Smooth muscle cell of the brain vasculature (primary cell): ENCODE data around the gene OPRD1.
"Not testable (repeated sequence)": the region's sequence is repeated elsewhere in the genome, so short reads cannot be mapped to it uniquely, and the experiment has no call there.

Experiments
- DNase-seq: peaks from one replicate; pipeline ENCODE4 v3.0.0-alpha.2; 2012; ENCODE audit warnings: low read depth, low spot score

The OPRD1 gene

DNA sequence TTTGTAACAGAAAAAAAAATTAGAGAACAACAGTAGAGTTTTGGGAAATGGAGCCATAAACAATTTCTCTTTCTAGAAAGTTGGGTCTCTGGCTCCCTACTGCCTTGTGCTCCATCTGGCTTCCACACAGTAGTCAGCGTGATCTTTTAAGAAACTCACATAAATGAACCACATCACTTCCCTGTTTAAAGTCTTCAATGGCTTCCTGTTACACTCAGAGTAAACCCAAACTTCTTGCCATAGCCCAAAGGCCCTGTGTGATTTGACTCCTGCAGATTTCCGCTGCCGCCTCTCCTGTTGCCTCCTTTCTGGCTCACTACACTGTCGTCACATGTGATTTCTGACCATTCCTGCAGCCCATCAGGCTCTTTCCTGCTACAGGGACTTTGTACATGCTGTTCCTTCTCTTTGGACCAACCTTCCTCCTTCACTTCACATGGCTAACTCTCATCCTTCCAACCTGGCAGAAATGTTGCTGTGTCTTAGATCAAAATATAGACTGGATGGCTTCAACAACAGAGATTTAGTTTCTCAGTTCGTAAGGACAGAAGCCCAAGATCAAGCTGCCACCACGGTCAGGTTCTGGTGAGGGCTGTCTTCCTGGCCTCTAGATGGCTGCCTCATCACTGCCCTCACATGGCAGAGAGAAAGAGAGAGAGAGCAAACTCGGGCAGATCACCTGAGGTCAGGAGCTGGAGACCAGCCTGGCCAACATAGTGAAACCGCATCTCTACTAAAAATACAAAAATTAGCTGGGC, 34.0 kb downstream of the OPRD1 start:
- no peak for DNase-seq

DNA sequence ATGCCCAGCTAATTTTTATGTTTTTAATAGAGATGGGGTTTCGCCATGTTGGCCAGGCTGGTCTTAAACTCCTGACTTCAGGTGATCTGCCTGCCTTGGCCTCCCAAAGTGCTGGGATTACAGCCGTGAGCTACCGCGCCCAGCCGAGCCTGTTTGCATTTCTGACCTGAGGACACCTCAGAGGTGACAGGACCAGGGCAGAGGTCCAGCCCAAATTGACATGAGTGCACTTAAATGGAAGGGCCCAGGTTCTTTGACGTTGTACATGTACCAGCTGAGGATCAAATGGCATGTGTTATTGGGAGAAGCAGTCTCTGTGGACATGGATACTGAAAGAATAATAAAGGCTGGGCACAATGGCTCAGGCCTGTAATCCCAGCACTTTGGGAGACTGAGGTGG, 35.2 kb downstream of the OPRD1 start:
- not testable (repeated sequence) for DNase-seq

DNA sequence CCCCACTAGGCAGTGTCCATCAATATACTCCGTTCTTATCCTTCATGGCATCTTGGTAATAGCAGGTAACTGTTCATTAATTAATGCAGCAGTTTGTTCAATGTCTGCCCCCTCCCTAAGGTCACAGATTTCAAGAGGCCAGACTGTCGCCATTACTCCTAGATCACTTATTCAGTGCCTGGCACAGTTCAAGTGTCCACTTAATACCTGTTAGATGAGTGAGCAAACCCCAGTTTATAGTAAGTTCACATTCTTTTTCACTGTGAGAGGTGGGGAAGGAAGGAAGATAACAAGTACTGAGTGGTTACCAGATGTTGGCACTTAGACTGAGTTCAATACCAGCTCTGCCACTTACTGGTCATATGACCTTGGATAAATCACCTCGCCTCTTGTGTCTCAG, 36.4 kb downstream of the OPRD1 start:
- DNase-seq, result no peak

DNA sequence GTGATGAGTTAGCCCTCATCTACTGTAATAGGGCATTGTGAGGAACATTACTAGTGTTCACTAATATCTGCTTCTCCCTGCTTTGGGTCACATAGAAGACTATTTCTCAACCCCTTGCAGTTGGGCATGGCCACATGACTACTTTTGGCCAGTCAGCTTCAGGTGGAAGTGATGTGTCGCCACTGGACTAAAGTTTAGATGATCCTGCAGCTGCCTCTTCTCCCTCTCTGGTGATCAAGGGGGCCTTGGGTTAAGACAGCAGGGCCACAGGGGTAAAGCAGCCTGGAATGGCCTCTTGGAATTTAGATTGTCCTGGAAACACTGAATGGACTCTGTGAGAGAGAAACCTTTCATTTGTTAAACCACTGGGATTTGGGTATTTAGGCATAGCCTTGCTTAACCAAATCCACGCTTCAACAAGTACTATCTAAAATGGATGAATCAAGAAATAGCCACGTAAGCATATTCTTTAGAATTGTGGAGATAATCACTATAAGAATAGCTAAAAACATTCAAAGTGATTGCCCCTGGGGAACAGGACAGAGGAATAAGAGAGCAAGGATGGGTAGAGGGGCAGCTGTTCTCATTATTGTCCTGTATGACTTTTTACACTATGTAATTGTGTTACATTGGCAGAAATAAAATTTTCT, 41.2 kb downstream of the OPRD1 start:
- DNase-seq, result no peak

DNA sequence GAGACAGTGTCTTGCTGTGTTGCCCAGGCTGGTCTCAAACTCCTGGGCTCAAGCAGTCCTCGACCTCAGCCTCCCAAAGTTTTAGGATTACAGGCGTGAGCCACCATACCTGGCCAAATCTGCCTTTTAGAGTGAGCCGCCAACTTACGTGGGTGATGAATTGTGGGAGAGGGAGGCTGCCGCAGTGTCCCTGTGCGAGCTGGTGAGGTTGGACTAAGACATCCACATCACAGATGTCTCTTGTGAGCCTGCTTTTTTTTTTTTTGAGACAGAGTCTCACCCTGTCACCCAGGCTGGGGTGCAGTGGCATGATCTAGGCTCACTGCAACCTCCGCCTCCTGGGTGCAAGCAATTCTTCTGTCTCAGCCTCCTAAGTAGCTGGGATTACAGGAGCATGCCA, 42.4 kb downstream of the OPRD1 start:
- not testable (repeated sequence) for DNase-seq

DNA sequence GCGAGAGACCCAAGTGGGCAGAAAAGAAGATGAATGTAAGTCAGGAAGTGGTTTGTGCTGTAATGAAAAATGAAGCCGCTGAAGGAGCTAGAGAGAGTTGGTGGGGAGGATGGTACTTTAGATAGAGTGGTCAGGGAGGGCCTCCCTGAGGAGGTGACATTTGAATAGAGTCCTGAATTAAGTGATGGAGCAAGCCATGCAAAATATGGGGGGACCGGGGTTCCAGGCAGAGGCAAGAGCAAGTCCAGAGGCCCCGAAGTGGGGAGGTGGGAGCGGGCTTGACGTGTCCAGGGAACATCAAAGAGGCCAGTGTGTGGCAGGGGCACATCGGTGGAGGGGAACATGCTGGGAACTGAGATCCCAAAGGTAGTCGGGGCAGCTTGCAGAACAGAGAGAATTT, 43.1 kb downstream of the OPRD1 start:
- no peak for DNase-seq

DNA sequence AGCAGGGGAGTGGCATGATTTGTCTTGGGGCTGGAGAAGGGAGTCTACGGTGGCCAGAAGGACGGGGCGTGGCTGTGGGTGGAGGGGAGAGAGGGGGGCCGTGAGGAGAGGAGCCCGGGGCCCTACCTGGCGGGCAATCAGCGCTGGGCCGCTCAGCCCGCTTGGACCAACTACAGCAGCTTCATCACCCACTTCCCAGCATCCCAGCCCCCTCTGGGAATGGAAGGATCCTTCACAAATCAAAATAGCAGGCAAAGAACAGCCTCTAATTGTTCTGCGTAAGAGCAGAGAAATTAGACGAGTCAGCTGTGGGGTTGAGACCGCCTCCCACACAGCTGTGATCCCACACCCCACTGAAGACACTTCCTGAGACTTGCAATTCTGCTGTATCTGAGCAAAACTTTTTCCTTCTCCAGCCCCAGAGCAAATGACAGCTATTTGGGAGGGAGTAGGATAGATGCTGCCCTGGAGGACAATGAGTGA, 43.5 kb downstream of the OPRD1 start:
- no peak for DNase-seq

DNA sequence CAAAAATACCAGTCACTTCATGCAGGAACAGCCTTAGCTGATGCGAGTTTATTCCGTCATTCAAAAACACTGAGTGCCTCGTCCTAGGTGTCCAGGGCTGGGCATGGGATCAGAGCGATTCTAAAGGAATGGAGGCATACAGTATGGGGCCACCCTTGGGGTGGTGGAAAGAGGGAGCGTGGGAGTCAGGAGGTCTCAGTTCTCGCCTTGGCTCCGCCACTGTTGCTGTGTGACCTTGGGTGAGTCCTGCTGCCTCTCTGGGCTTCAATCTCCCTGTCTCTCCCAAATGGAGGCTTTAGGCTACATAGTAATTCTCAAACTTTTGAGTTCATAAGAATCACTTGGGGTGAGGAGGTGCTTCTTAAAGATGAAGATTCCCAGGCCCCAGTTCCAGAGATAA, 44.0 kb downstream of the OPRD1 start:
- no peak for DNase-seq

DNA sequence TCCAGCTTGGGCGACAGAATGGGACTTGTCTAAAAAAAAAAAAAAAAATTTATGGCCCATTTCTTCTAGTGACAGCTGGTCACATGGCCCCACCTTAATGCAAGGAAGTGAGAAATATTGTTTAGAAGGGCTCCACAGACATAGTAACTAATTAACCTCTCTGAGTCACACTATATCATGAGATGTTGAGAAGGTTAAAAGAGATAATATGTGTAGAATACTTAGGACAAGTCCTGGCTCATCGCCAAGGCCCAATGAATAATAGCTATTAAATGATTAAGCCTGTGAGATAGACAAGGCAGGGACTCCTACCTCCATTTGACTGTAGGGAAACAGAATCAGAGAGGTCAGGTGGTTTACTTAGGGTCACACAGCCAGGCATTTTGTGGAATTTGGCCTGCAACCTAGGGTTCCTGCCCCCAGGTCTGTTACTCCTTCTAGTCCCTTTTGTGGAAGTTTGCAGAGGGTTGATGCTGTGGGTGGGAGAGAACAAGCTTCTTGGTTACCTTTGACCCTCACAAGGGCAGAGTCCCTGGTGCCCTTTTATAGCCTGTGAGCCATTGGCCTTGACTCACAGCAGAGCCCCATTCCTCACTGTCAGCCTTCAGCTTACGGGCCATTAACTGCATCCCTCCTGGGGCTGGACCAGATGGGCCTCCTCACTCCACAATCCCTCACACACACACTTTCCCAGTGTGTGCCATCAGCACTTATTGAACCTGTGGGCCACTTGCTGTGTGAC, 48.5 kb downstream of the OPRD1 start:
- DNase-seq, result no peak

DNA sequence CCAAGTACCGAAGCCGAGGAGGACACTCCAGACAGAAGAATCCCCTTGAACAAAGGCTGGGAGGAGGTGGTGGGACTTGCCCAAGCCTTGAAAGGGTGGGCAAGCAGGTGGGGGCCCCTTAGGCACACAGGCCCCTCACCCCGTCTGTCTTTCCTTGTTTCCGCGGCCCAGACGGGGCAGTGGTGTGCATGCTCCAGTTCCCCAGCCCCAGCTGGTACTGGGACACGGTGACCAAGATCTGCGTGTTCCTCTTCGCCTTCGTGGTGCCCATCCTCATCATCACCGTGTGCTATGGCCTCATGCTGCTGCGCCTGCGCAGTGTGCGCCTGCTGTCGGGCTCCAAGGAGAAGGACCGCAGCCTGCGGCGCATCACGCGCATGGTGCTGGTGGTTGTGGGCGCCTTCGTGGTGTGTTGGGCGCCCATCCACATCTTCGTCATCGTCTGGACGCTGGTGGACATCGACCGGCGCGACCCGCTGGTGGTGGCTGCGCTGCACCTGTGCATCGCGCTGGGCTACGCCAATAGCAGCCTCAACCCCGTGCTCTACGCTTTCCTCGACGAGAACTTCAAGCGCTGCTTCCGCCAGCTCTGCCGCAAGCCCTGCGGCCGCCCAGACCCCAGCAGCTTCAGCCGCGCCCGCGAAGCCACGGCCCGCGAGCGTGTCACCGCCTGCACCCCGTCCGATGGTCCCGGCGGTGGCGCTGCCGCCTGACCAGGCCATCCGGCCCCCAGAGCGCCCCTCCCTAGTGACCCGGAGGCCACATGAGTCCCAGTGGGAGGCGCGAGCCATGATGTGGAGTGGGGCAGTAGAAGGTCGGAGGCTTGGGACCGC, 50.8 kb downstream of the OPRD1 start:
- no peak for DNase-seq

DNA sequence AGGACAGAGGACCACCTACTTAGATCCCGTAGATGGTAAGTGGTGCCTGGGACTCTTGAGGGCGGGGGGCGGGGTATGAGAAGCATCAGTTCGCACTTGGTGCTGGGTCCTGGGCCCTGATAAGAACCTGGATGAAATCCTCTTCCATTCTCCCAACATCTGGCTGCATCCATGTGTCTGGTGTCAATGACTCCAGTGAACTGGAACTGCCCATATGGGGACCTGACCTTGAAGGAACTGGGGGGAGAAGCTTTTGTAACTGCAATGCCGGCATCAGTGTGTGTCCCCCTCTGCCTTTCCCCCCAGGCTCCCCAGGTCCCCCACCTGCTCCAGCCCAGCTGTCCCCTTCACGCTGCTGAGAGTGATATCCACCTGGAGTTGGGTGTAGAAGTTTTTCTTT, 52.7 kb downstream of the OPRD1 start:
- no peak for DNase-seq

DNA sequence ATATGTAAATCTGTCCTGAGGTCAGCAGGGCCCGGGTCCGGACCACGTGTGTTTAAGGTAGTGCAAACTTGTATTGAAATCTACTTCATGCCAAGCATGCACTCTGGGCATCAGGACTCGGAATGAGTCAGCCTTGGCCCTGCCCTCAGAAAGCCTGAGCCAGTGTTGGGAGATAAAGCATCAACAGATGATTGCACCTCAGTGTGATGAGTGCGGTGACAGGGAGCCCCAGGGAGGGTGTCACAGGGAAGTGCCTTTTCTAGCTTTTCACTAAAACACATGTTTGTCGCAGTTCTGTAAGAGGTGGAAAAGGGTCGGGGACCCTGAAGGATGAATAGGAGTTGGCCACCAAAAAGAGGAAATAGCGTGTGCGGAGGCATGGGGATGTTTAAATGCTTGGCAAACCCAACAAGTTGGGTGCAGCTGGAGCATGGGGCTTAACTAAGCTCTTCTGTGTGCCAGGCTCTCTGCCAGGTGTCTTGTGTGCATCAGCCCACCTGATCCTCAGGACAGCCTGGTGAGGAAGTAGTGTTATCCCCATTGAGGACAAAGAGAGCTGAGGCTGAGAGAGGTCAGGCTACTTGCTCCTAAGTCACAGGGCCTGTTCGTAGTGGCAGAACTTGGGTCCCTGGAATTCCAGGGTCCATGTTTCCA, 54.2 kb downstream of the OPRD1 start:
- DNase-seq, result no peak

DNA sequence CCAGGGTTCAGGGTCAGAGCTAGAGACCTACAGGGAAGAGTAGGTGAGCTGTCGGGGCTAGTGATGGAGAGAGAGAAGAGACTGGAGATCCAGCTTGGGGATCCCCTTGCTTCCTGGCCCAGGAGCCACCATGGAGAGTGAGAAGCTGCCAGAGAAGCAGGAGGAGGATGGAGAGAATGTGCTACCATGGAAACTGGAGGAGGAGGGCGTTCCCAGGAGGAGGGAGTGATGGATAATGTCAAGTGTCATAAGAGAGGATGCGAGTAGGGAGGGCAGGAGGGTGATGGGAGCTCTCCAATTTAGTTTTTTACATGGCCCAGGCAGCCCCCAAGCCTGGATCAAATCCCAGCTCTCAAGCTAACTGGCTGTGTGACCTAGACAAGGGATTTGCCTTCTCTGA, 55.9 kb downstream of the OPRD1 start:
- no peak for DNase-seq

DNA sequence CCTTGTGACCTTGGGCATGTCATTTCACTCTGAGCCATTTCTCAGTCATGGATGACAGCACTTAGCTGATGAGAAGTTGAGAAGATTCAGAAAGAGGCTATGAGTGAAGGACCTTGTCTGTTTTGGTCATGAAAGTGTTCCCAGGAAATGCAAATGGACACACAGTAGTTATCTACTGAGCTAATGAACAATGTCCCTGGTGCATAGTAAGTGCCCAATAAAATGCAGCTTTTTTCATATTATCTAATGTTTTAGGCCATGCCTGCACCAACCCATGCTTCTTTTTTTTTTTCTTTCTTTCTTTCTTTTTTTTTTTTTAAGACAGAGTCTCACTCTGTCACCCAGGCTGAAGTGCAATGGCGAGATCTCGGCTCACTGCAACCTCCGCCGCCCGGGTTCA, 58.0 kb downstream of the OPRD1 start:
- no peak for DNase-seq

DNA sequence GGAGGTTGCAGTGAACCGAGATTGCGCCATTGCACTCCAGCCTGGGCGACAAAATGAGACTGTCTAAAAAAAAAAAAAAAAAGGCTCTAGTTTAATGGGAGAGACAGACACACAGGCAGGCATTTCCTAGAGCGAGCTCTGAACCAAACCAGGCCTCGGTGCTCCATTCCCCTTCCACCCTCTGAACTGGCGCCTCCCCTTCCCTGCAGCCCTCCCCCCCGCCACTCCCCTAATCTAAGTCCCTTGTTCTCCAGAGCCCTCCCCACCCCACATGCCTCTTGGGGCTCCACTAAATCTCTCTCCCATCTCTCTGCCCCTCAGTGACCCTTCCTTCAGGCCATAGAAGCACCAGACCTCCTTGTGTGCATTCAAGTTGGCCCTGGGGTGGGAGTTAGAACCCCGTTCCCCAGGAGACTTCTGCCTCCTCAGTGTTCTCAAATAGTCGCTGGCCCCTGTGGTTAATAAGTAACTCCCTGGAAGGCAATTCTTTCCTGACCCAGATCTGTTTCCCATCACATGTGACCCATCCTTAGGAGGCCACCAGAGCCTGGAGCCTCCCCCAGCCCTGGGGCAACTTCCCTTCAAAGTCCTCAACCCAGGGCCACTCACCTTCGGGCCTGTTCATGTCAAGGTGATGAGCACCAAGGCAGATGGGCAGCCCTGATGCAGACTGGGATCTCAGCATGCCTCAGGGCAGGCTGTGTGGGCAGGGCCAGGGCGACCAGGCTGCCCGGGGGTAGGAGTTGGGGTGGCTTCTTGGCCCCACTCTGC, 59.8 kb downstream of the OPRD1 start:
- no peak for DNase-seq

DNA sequence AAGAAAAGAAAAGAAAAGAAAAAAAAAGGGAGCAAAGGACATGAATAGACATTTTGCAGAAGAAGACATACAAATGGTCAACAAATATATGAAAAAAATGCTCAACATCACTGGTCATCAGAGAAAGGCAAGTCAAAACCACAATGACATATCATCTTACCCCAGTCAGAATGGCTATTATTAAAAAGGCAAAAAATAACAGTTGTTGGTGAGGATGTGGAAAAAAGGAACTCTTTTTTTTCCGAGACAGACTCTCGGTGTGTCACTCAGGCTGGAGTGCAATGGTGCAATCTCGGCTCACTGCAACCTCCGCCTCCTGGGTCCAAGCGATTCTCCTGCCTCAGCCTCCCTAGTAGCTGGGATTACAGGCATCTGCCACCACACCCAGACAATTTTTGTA, 63.2 kb downstream of the OPRD1 start:
- not testable (repeated sequence) for DNase-seq

DNA sequence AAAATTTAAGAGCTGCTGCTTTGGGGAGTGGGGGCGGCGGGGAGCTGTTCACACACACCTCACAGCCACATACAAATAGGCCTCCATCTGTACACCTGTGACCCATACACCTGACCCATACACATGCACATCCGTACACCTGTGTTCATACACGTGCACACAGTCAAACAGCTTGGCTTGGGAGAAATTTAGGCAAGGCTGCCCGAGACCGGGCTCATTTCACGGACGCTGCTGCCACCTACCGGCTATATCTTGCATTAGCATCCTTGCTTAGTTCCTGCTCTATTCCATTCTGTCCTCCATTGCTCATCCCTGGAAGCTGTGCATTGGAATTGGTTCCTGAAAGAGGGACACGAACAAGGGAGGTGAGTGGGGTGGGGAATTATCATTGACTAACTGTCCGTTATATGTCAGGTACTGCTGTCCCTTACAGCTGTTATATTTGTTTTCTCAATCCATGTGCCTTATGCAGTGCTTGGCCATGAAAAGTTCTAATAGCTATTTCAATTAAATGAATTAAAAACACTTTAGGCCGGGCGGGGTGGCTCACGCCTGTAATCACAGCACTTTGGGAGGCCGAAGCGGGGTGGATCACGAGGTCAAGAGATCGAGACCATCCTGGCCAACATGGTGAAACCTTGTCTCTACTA, 65.3 kb downstream of the OPRD1 start:
- DNase-seq, result peak; percentile 52

DNA sequence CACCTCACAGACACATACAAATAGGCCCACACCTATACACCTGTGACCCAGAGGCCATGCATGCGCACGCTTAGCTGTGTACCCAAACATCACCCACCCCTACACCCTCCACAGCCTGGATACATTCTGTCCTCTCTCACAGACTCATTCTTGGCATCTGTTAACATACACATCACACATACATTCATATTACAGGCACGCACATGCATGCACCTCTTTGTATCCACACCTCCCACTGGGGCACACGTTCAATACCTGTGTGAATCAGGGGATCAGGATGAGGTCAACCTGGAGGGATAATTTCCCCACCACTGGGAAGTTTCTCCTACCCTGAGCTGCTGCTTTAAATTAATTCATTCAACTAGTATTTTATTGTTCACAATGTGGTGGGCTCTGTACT, 66.8 kb downstream of the OPRD1 start:
- DNase-seq, result no peak

DNA sequence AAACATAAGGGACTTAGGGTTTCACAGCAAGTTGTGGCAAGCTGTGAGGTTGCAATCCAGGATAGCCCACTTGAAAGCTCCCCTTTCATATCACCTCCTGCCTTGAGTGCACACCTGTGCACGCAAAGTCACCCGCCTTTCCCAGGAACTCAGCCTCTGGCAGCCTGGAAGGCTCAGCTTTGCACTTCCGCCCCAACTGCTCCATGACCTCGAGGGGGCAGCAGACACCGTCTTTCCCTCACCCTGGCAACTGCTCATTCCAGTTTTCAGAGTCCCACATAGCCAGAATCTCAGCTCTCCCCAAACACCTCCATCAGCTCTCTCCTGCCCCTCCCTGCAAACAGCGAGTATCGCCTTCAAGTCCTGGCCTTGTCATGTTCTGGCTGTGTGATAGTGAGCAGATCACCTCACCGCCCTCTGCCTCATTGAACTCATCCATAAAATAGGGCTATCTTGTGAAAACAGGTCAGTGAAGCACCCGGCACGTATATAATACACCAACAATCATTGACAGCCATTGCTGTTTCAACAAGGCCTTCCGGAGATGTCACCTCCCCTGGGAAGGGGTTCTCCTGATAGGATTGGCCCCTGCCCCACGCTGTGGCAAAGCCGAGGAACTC, 70.1 kb downstream of the OPRD1 start:
- DNase-seq, result peak; percentile 57

DNA sequence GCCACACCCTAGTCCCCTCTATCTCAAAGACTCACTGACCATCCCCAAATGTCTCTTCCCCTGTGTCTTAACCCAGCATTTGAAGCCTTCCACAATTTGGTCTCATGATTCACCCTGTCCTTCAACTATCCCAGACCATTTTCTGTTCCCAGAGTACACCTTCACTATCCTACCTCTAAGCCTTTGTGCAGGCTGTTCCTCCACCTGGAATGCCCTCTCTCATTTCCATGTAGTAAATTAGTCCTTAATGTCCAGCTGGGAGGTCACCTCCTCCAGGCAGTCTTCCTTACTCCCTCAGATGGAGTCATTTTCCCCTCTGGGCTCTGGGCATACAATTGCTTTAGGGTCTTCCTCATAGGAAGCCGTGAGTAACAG, 71.3 kb downstream of the OPRD1 start:
- no peak for DNase-seq
